WTC11 (cell line): ENCODE data around the gene SURF1. TPM values are rescaled to one million over a fixed set of nuclear protein-coding genes. Genes with fewer than 3 reads are reported as not detected.

ENCODE experiments used
- ATAC-seq: fragments of 200-7000 bp; cut with Tn5 transposase; 2 replicates; pipeline ENCODE4 v1.10.0; 2021; ENCODE audit warnings: mild to moderate bottlenecking, moderate library complexity
- CTCF ChIA-PET: fragments of 300-600 bp; sonication (Branson Sonifier 250); formaldehyde crosslinking; loops from one replicate; lab custom pipeline; 2021; ENCODE audit warnings: antibody characterized with exemption; lab: Charles Lee
- POLR2A ChIA-PET: fragments of 350-600 bp; sonication (Branson Sonifier 250); formaldehyde crosslinking; loops from one replicate; lab custom pipeline; 2021; ENCODE audit warnings: antibody characterized with exemption; lab: Charles Lee
- DNase-seq: peaks from one replicate; pipeline ENCODE4 v3.0.0; 2021; ENCODE audit warnings: low spot score
- H3K27ac Mint-ChIP-seq: 2 replicates; pipeline ENCODE4 v1.8.0; 2021; ENCODE audit warnings: mixed read lengths
- H3K27me3 Mint-ChIP-seq: 2 replicates; pipeline ENCODE4 v1.8.0; 2021; ENCODE audit warnings: low read depth, mild to moderate bottlenecking, moderate library complexity, mixed read lengths
- H3K36me3 Mint-ChIP-seq: 2 replicates; pipeline ENCODE4 v1.8.0; 2021; ENCODE audit warnings: mixed read lengths
- H3K4me1 Mint-ChIP-seq: 2 replicates; pipeline ENCODE4 v1.8.0; 2022; ENCODE audit warnings: mixed read lengths
- H3K4me3 Mint-ChIP-seq: 2 replicates; pipeline ENCODE4 v1.8.0; 2021; ENCODE audit warnings: mild to moderate bottlenecking, moderate library complexity, mixed read lengths
- H3K9me3 Mint-ChIP-seq: 2 replicates; pipeline ENCODE4 v1.8.0; 2021; ENCODE audit warnings: mixed read lengths
- CREM ChIP-seq: sonication (generic); formaldehyde crosslinking; IDR thresholded peaks from 2 replicates; pipeline ENCODE4 v1.8.1; 2022; ENCODE audit warnings: mild to moderate bottlenecking, missing genetic modification reagents, moderate library complexity
- E2F1 ChIP-seq: sonication (generic); formaldehyde crosslinking; IDR thresholded peaks from 2 replicates; pipeline ENCODE4 v1.8.0; 2022; ENCODE audit warnings: mild to moderate bottlenecking, missing genetic modification reagents
- ELF4 ChIP-seq: sonication (generic); formaldehyde crosslinking; IDR thresholded peaks from 2 replicates; pipeline ENCODE4 v1.8.1; 2022; ENCODE audit warnings: low read depth, mild to moderate bottlenecking, moderate library complexity, missing genetic modification reagents
- ETV6 ChIP-seq: sonication (generic); formaldehyde crosslinking; IDR thresholded peaks from 2 replicates; pipeline ENCODE4 v1.8.1; 2022; ENCODE audit warnings: mild to moderate bottlenecking, missing genetic modification reagents
- GABPB1 ChIP-seq: sonication (generic); formaldehyde crosslinking; IDR thresholded peaks from 2 replicates; pipeline ENCODE4 v1.8.1; 2023; ENCODE audit warnings: mild to moderate bottlenecking, missing genetic modification reagents
- HMGXB4 ChIP-seq: sonication (generic); formaldehyde crosslinking; IDR thresholded peaks from 2 replicates; pipeline ENCODE4 v1.8.1; 2023; ENCODE audit warnings: mild to moderate bottlenecking, moderate library complexity, missing genetic modification reagents
- MXD4 ChIP-seq: fragments of 250-450 bp; sonication (Bioruptor Pico); IDR thresholded peaks from 2 replicates; pipeline ENCODE4 v1.8.0; 2021; ENCODE audit warnings: mild to moderate bottlenecking, moderate library complexity, borderline replicate concordance
- NFYB ChIP-seq: sonication (generic); formaldehyde crosslinking; conservative IDR thresholded peaks from 2 replicates; pipeline ENCODE4 v1.8.0; 2022; ENCODE audit warnings: low read depth, missing genetic modification reagents
- NR3C1 ChIP-seq: sonication (generic); formaldehyde crosslinking; conservative IDR thresholded peaks from 2 replicates; pipeline ENCODE4 v1.8.1; 2023; ENCODE audit warnings: low read depth, mild to moderate bottlenecking, missing genetic modification reagents
- PRDM15 ChIP-seq: sonication (generic); formaldehyde crosslinking; IDR thresholded peaks from 2 replicates; pipeline ENCODE4 v1.8.0; 2022; ENCODE audit warnings: missing genetic modification reagents
- PREB ChIP-seq: sonication (generic); formaldehyde crosslinking; IDR thresholded peaks from 2 replicates; pipeline ENCODE4 v1.8.1; 2022; ENCODE audit warnings: mild to moderate bottlenecking, missing genetic modification reagents, moderate library complexity, borderline replicate concordance
- SP1 ChIP-seq: sonication (generic); formaldehyde crosslinking; conservative IDR thresholded peaks from 2 replicates; pipeline ENCODE4 v1.8.1; 2022; ENCODE audit warnings: missing genetic modification reagents
- TEAD4 ChIP-seq: sonication (generic); formaldehyde crosslinking; IDR thresholded peaks from 2 replicates; pipeline ENCODE4 v1.8.0; 2022; ENCODE audit warnings: mild to moderate bottlenecking, missing genetic modification reagents
- total RNA-seq: library from RNA; stranded (reverse); gene quantifications from 3 replicates; pipeline ENCODE4 v1.2.3, GENCODE V29; 2021
- TF ChIP-seq, protein P1 (sequence below): sonication (generic); formaldehyde crosslinking; IDR thresholded peaks from 2 replicates; pipeline ENCODE4 v1.8.1; 2022; ENCODE audit warnings: low read depth, mild to moderate bottlenecking, moderate library complexity, missing genetic modification reagents, borderline replicate concordance
- TF ChIP-seq, protein P2 (sequence below): fragments of 200-600 bp; IDR thresholded peaks from 2 replicates; pipeline ENCODE4 v1.8.0; 2022; ENCODE audit warnings: antibody characterized with exemption
- TF ChIP-seq, protein P3 (sequence below): sonication (generic); formaldehyde crosslinking; IDR thresholded peaks from 2 replicates; pipeline ENCODE4 v1.8.1; 2022; ENCODE audit warnings: missing genetic modification reagents, borderline replicate concordance
- TF ChIP-seq, protein P4 (sequence below): sonication (generic); formaldehyde crosslinking; IDR thresholded peaks from 2 replicates; pipeline ENCODE4 v1.8.1; 2023; ENCODE audit warnings: mild to moderate bottlenecking, missing genetic modification reagents, borderline replicate concordance
- TF ChIP-seq, protein P5 (sequence below): sonication (generic); formaldehyde crosslinking; IDR thresholded peaks from 2 replicates; pipeline ENCODE4 v1.8.0; 2022; ENCODE audit warnings: mild to moderate bottlenecking, missing genetic modification reagents

Gene SURF1
- total RNA-seq, 1 experiment from 2014 or later: 33.3 TPM

GRCh38 chr9:133362359-133363044 is 6.2 kb upstream of the SURF1 start:
- Mint-ChIP-seq H3K27me3 (no peaks in the 10 kb centered on the region), H3K4me1 (peaks cover 5% of the 10 kb centered on the region), H3K36me3 (peaks cover 63% of the 10 kb centered on the region), H3K9me3 (no peaks in the 10 kb centered on the region), H3K27ac (peak overlapping the region; percentile 34), H3K4me3 (no peak overlapping the region)
- DNase-seq: no peak
- TF ChIP-seq, protein P1, sequence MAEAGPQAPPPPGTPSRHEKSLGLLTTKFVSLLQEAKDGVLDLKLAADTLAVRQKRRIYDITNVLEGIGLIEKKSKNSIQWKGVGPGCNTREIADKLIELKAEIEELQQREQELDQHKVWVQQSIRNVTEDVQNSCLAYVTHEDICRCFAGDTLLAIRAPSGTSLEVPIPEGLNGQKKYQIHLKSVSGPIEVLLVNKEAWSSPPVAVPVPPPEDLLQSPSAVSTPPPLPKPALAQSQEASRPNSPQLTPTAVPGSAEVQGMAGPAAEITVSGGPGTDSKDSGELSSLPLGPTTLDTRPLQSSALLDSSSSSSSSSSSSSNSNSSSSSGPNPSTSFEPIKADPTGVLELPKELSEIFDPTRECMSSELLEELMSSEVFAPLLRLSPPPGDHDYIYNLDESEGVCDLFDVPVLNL: no peak
- TF ChIP-seq, protein P2, sequence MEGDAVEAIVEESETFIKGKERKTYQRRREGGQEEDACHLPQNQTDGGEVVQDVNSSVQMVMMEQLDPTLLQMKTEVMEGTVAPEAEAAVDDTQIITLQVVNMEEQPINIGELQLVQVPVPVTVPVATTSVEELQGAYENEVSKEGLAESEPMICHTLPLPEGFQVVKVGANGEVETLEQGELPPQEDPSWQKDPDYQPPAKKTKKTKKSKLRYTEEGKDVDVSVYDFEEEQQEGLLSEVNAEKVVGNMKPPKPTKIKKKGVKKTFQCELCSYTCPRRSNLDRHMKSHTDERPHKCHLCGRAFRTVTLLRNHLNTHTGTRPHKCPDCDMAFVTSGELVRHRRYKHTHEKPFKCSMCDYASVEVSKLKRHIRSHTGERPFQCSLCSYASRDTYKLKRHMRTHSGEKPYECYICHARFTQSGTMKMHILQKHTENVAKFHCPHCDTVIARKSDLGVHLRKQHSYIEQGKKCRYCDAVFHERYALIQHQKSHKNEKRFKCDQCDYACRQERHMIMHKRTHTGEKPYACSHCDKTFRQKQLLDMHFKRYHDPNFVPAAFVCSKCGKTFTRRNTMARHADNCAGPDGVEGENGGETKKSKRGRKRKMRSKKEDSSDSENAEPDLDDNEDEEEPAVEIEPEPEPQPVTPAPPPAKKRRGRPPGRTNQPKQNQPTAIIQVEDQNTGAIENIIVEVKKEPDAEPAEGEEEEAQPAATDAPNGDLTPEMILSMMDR: no peak
- no peak for TF ChIP-seq PRDM15 (CRISPR knock-in tag)
- no peak for TF ChIP-seq MXD4
- TF ChIP-seq CREM (CRISPR knock-in tag): no peak
- TF ChIP-seq HMGXB4 (CRISPR knock-in tag): no peak
- TF ChIP-seq, protein P3, sequence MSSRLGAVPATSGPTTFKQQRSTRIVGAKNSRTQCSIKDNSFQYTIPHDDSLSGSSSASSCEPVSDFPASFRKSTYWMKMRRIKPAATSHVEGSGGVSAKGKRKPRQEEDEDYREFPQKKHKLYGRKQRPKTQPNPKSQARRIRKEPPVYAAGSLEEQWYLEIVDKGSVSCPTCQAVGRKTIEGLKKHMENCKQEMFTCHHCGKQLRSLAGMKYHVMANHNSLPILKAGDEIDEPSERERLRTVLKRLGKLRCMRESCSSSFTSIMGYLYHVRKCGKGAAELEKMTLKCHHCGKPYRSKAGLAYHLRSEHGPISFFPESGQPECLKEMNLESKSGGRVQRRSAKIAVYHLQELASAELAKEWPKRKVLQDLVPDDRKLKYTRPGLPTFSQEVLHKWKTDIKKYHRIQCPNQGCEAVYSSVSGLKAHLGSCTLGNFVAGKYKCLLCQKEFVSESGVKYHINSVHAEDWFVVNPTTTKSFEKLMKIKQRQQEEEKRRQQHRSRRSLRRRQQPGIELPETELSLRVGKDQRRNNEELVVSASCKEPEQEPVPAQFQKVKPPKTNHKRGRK (CRISPR knock-in tag): no peak
- TF ChIP-seq, protein P4, sequence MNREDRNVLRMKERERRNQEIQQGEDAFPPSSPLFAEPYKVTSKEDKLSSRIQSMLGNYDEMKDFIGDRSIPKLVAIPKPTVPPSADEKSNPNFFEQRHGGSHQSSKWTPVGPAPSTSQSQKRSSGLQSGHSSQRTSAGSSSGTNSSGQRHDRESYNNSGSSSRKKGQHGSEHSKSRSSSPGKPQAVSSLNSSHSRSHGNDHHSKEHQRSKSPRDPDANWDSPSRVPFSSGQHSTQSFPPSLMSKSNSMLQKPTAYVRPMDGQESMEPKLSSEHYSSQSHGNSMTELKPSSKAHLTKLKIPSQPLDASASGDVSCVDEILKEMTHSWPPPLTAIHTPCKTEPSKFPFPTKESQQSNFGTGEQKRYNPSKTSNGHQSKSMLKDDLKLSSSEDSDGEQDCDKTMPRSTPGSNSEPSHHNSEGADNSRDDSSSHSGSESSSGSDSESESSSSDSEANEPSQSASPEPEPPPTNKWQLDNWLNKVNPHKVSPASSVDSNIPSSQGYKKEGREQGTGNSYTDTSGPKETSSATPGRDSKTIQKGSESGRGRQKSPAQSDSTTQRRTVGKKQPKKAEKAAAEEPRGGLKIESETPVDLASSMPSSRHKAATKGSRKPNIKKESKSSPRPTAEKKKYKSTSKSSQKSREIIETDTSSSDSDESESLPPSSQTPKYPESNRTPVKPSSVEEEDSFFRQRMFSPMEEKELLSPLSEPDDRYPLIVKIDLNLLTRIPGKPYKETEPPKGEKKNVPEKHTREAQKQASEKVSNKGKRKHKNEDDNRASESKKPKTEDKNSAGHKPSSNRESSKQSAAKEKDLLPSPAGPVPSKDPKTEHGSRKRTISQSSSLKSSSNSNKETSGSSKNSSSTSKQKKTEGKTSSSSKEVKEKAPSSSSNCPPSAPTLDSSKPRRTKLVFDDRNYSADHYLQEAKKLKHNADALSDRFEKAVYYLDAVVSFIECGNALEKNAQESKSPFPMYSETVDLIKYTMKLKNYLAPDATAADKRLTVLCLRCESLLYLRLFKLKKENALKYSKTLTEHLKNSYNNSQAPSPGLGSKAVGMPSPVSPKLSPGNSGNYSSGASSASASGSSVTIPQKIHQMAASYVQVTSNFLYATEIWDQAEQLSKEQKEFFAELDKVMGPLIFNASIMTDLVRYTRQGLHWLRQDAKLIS (CRISPR knock-in tag): no peak
- no peak for TF ChIP-seq E2F1 (CRISPR knock-in tag)
- no peak for TF ChIP-seq ETV6 (CRISPR knock-in tag)
- no peak for TF ChIP-seq NFYB (CRISPR knock-in tag)
- TF ChIP-seq NR3C1: no peak
- TF ChIP-seq GABPB1: no peak
- TF ChIP-seq, protein P5, sequence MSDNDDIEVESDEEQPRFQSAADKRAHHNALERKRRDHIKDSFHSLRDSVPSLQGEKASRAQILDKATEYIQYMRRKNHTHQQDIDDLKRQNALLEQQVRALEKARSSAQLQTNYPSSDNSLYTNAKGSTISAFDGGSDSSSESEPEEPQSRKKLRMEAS (CRISPR knock-in tag): no peak
- TF ChIP-seq PREB (CRISPR knock-in tag): no peak
- TF ChIP-seq SP1: no peak
- TF ChIP-seq ELF4: no peak
- TF ChIP-seq TEAD4 (CRISPR knock-in tag): no peak
- no peak for ATAC-seq
- ChIA-PET CTCF (interaction anchor here (0.6 kb wide), 1 partner anchor 97 kb away, joined by 4 read pairs; the partner anchor contains the start of gene CACFD1), POLR2A (interaction anchor here (0.6 kb wide), 1 partner anchor 122 kb away, joined by 6 read pairs; no protein-coding TSS in a partner anchor)
